ENCODE results near the gene CDH24. TPM values are rescaled to one million over a fixed set of nuclear protein-coding genes. Genes with fewer than 3 reads are reported as not detected.

Gene CDH24
- total RNA-seq, 1 experiment from 2014 or later: 14.8 TPM

DNA sequence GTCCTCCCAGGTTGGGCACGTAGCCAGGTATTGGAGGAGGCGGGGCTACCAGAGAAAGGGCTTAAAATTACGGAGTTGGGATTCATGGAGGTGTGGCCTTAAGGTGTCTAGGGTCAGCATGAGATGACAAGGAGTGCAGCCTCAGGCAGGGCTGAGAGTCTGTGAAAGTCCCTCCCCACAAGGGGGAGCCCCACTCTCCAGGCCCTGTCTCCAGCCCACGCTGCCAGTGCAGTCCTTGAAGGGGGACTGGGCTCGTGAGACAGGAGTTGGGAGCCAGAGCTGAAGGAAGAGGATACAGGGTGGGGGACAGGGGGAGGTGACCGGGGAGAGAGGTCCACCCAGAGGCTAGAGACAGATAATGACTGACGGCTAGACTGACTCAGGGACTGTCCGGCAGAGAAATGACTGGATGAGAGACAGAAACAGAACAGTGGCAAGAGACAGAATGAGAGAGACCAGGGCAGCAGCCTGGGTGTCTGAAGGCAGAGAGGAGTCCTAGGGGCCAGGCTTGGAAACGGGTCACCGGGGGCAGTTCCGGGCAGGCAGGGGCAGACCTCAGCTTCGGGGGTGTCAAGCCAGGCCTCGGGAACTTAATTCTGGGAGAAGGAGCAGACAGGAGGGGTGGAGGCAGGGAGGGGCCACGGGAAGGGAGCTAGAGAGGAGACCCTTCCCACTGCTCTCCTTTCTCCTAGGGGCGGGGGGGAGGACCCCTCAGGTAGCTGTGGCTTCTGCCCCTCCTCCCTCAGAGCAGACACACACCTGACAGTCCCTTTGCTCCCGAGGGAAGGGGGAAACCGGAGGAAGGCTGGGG is 970 bp downstream of the CDH24 start:
- peak; percentile 80 for DNase-seq
- H3K9me2 ChIP-seq (replicated peaks; ENCODE audit: low read length): no peaks in the 10 kb centered on the region
- CTCF ChIA-PET: interaction anchor here (0.5 to 0.6 kb wide), 4 partner anchors 62 to 139 kb away, joined by 3 to 5 read pairs (median 4); no protein-coding TSS in a partner anchor
- TF ChIP-seq EZH2 (IDR thresholded peaks at IDR 0.05; ENCODE audit: low read length, unreplicated experiment) (no peak), EZH2phosphoT487 (IDR thresholded peaks at IDR 0.05; ENCODE audit: borderline replicate concordance, low read length) (no peak)
- TF ChIP-seq, protein P1, sequence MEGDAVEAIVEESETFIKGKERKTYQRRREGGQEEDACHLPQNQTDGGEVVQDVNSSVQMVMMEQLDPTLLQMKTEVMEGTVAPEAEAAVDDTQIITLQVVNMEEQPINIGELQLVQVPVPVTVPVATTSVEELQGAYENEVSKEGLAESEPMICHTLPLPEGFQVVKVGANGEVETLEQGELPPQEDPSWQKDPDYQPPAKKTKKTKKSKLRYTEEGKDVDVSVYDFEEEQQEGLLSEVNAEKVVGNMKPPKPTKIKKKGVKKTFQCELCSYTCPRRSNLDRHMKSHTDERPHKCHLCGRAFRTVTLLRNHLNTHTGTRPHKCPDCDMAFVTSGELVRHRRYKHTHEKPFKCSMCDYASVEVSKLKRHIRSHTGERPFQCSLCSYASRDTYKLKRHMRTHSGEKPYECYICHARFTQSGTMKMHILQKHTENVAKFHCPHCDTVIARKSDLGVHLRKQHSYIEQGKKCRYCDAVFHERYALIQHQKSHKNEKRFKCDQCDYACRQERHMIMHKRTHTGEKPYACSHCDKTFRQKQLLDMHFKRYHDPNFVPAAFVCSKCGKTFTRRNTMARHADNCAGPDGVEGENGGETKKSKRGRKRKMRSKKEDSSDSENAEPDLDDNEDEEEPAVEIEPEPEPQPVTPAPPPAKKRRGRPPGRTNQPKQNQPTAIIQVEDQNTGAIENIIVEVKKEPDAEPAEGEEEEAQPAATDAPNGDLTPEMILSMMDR (conservative IDR thresholded peaks at IDR 0.05; ENCODE audit: low read depth, low read length): peak; percentile 90
- no peaks in the 10 kb centered on the region for H3K9me3 ChIP-seq (ENCODE audit: low read length)
- peaks cover 8% of the 10 kb centered on the region for H3F3A ChIP-seq (ENCODE audit: low read length, unreplicated experiment)
- H2AFZ ChIP-seq (ENCODE audit: low read length): peak overlapping the region; percentile 71
- peak; percentile 67 for ATAC-seq
- no peaks in the 10 kb centered on the region for H3K27me3 ChIP-seq (ENCODE audit: low read length)
- H3K79me2 ChIP-seq (ENCODE audit: low read length): no peaks in the 10 kb centered on the region; the same call in 1 of the 2 replicates
- H3K36me3 ChIP-seq (ENCODE audit: low read depth, low read length): peaks cover 15% of the 10 kb centered on the region
- intact Hi-C loops (cut with micrococcal nuclease): loop anchor here (1.0 kb wide), 1 partner anchor 53 kb away; no protein-coding TSS in a partner anchor
- no TSS peak for BruUV-seq (replicated peaks)
- peaks cover 8% of the 10 kb centered on the region for H3K4me1 ChIP-seq (ENCODE audit: insufficient read depth, low read length)
- peak overlapping the region; percentile 100 for H3K4me2 ChIP-seq (ENCODE audit: low read length)
- H3K27ac ChIP-seq (ENCODE audit: low read length): no peak overlapping the region
- H3K9ac ChIP-seq (ENCODE audit: low read length): no peak overlapping the region
- H4K20me1 ChIP-seq (ENCODE audit: low read length): no peaks in the 10 kb centered on the region
- POLR2A ChIA-PET (ENCODE audit: unreplicated experiment): no interaction called here
- H3K4me3 ChIP-seq (ENCODE audit: low read length): peak overlapping the region; percentile 85

DNA sequence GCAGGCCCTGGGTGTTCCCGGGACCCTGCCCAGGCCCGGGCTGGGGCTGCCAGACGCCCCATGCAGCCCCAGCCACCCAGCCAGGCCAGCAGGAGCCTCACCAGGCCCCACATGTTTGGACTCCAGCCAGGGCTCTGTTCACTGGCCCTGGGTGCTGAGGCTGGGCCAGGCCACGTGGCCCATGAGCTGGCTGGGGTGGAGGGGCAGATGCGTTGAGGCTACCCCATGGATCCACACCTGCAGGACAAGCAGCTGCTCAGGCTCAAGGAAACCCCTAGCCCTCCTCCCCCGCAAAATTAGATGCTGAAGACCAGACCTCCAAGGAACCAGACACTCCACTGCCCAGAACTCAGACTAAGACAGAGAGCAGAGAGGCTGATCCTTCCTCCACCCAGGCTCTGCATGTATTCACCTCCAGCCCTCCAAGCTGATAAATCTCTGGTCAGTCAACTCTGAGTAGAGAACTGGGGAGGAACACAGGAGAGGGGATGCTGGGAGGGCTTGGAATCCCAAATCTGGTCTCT is 1.6 kb downstream of the CDH24 start:
- no peak overlapping the region for H3K27ac ChIP-seq (ENCODE audit: low read length)
- no peak overlapping the region for H3K9ac ChIP-seq (ENCODE audit: low read length)
- no peaks in the 10 kb centered on the region; the same call in 1 of the 2 replicates for H3K79me2 ChIP-seq (ENCODE audit: low read length)
- no TSS peak for BruUV-seq (replicated peaks)
- H3K9me2 ChIP-seq (replicated peaks; ENCODE audit: low read length): no peaks in the 10 kb centered on the region
- H3K4me3 ChIP-seq (ENCODE audit: low read length): no peak overlapping the region
- no peaks in the 10 kb centered on the region for H4K20me1 ChIP-seq (ENCODE audit: low read length)
- ATAC-seq (no peak), DNase-seq (no peak)
- H3K36me3 ChIP-seq (ENCODE audit: low read depth, low read length): peaks cover 9% of the 10 kb centered on the region; the same call in 1 of the 2 replicates
- intact Hi-C loops (cut with micrococcal nuclease): loop anchor here (1.0 kb wide), 1 partner anchor 54 kb away; no protein-coding TSS in a partner anchor
- H3F3A ChIP-seq (ENCODE audit: low read length, unreplicated experiment): peaks cover 5% of the 10 kb centered on the region
- H3K4me1 ChIP-seq (ENCODE audit: insufficient read depth, low read length): peaks cover 8% of the 10 kb centered on the region
- TF ChIP-seq EZH2phosphoT487 (IDR thresholded peaks at IDR 0.05; ENCODE audit: borderline replicate concordance, low read length) (no peak), EZH2 (IDR thresholded peaks at IDR 0.05; ENCODE audit: low read length, unreplicated experiment) (no peak)
- TF ChIP-seq, protein P1 (conservative IDR thresholded peaks at IDR 0.05; ENCODE audit: low read depth, low read length): no peak
- H3K9me3 ChIP-seq (ENCODE audit: low read length): no peaks in the 10 kb centered on the region
- POLR2A ChIA-PET (ENCODE audit: unreplicated experiment): no interaction called here
- CTCF ChIA-PET: interaction anchor here (0.6 to 1.4 kb wide), 2 partner anchors 61 to 70 kb away, joined by 5 read pairs; no protein-coding TSS in a partner anchor
- H3K27me3 ChIP-seq (ENCODE audit: low read length): no peaks in the 10 kb centered on the region
- peak overlapping the region; percentile 100; the same call in 1 of the 2 replicates for H3K4me2 ChIP-seq (ENCODE audit: low read length)
- H2AFZ ChIP-seq (ENCODE audit: low read length): no peak overlapping the region

Data from PC-3 (cell line).